ENCODE results near the gene GPRC5B.

DNA sequence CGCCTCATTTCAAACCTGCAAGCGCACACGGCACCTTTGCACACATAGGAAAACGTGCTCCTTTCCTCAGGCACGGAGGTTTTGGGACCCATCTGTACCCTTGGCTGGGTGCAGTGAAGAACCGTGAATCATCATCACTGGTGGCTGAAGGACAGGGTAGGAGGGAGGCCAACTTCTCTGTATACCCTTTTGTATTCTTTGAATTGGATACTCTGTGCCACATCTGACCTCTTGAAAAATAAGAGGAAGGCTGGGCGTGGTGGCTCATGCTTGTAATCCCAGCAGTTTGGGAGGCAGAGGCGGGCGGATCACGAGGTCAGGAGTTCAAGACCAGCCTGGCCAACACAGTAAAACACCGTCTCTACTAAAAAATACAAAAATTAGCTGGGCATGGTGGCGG lies 11.7 kb downstream of the GPRC5B start:
- TF ChIP-seq CTCF (conservative IDR thresholded peaks at IDR 0.05), result no peak
- TF ChIP-seq EZH2 (IDR thresholded peaks at IDR 0.05; ENCODE audit: low read depth), result no peak

Measured in PC-9 (cell line).